Measurements from ENCODE around the gene KCNJ12. TPM values are rescaled to one million over a fixed set of nuclear protein-coding genes. Genes with fewer than 3 reads are reported as not detected.
"Not testable (repeated sequence)": the region's sequence is repeated elsewhere in the genome, so short reads cannot be mapped to it uniquely, and the experiment has no call there.

The KCNJ12 gene
- total RNA-seq, 2 donors from 2014 or later = not detected

GRCh38 chr17:21455761-21456160 lies 79.6 kb downstream of the KCNJ12 start:
- no peak overlapping the region for H3K27ac Mint-ChIP-seq
- H3K9me3 Mint-ChIP-seq = no peaks in the 10 kb centered on the region
- no peaks in the 10 kb centered on the region for H3K36me3 Mint-ChIP-seq
- ATAC-seq (no peak), DNase-seq (ENCODE audit: low spot score in 2 of 2) (no peak)

GRCh38 chr17:21456449-21456848 lies 80.3 kb downstream of the KCNJ12 start:
- not testable (repeated sequence) for ATAC-seq; DNase-seq (ENCODE audit: low spot score in 2 of 2); H3K9me3 Mint-ChIP-seq; H3K27ac Mint-ChIP-seq; H3K36me3 Mint-ChIP-seq

GRCh38 chr17:21457051-21458026 lies 81.2 kb downstream of the KCNJ12 start:
- DNase-seq (ENCODE audit: low spot score in 2 of 2) = peak; percentile 93 to 99
- no peaks in the 10 kb centered on the region for H3K36me3 Mint-ChIP-seq
- no peaks in the 10 kb centered on the region for H3K9me3 Mint-ChIP-seq
- no peak overlapping the region for H3K27ac Mint-ChIP-seq
- peak; percentile 92 to 93 for ATAC-seq

GRCh38 chr17:21458054-21458453 lies 81.9 kb downstream of the KCNJ12 start:
- no peak for ATAC-seq
- H3K27ac Mint-ChIP-seq = no peak overlapping the region
- no peaks in the 10 kb centered on the region for H3K9me3 Mint-ChIP-seq
- DNase-seq (ENCODE audit: low spot score in 2 of 2) = no peak
- no peaks in the 10 kb centered on the region for H3K36me3 Mint-ChIP-seq

GRCh38 chr17:21459536-21459935 lies 83.4 kb downstream of the KCNJ12 start:
- DNase-seq (ENCODE audit: low spot score in 2 of 2) (no peak), ATAC-seq (no peak)
- H3K9me3 Mint-ChIP-seq = no peaks in the 10 kb centered on the region
- no peaks in the 10 kb centered on the region for H3K36me3 Mint-ChIP-seq
- no peak overlapping the region for H3K27ac Mint-ChIP-seq

GRCh38 chr17:21460358-21460757 lies 84.2 kb downstream of the KCNJ12 start:
- H3K9me3 Mint-ChIP-seq = no peaks in the 10 kb centered on the region
- ATAC-seq = no peak
- DNase-seq (ENCODE audit: low spot score in 2 of 2) = no peak
- no peak overlapping the region for H3K27ac Mint-ChIP-seq
- no peaks in the 10 kb centered on the region for H3K36me3 Mint-ChIP-seq

- no peak for ATAC-seq
- Mint-ChIP-seq H3K9me3 (no peaks in the 10 kb centered on the region), H3K27ac (no peak overlapping the region), H3K36me3 (no peaks in the 10 kb centered on the region)
- no peak for DNase-seq (ENCODE audit: low spot score in 2 of 2)
Observed at GRCh38 chr17:21462237-21462636, 86.1 kb downstream of the KCNJ12 start.

- DNase-seq (ENCODE audit: low spot score in 2 of 2) = no peak
- ATAC-seq = peak in 1 of 2 donors; percentile 71
- Mint-ChIP-seq H3K9me3 (no peaks in the 10 kb centered on the region), H3K36me3 (no peaks in the 10 kb centered on the region), H3K27ac (peak overlapping the region in 1 of 2 donors; percentile 75)
Observed at GRCh38 chr17:21463204-21463661, 87.1 kb downstream of the KCNJ12 start.

GRCh38 chr17:21463779-21464407 lies 87.7 kb downstream of the KCNJ12 start:
- no peaks in the 10 kb centered on the region for H3K36me3 Mint-ChIP-seq
- no peaks in the 10 kb centered on the region for H3K9me3 Mint-ChIP-seq
- ATAC-seq = no peak
- H3K27ac Mint-ChIP-seq = peak overlapping the region in 1 of 2 donors; percentile 75
- no peak for DNase-seq (ENCODE audit: low spot score in 2 of 2)

- H3K27ac Mint-ChIP-seq = no peak overlapping the region
- H3K36me3 Mint-ChIP-seq = no peaks in the 10 kb centered on the region
Observed at GRCh38 chr17:21464611-21465021, 88.5 kb downstream of the KCNJ12 start.

GRCh38 chr17:21466550-21466949 lies 90.4 kb downstream of the KCNJ12 start:
- DNase-seq (ENCODE audit: low spot score in 2 of 2) (no peak), ATAC-seq (no peak)
- Mint-ChIP-seq H3K36me3 (no peaks in the 10 kb centered on the region), H3K27ac (no peak overlapping the region), H3K9me3 (no peaks in the 10 kb centered on the region)

More at GRCh38 chr17:21464611-21465021, 88.5 kb downstream of the KCNJ12 start:
- H3K9me3 Mint-ChIP-seq = no peaks in the 10 kb centered on the region
- ATAC-seq (no peak), DNase-seq (ENCODE audit: low spot score in 2 of 2) (no peak)

GRCh38 chr17:21467196-21467595 lies 91.0 kb downstream of the KCNJ12 start:
- DNase-seq (ENCODE audit: low spot score in 2 of 2) = no peak
- Mint-ChIP-seq H3K9me3 (no peaks in the 10 kb centered on the region), H3K36me3 (no peaks in the 10 kb centered on the region), H3K27ac (no peak overlapping the region)
- ATAC-seq = no peak

- H3K36me3 Mint-ChIP-seq = no peaks in the 10 kb centered on the region
- ATAC-seq = no peak
- DNase-seq (ENCODE audit: low spot score in 2 of 2) = no peak
- H3K27ac Mint-ChIP-seq = no peak overlapping the region
- H3K9me3 Mint-ChIP-seq = no peaks in the 10 kb centered on the region
Observed at GRCh38 chr17:21467739-21468490, 91.8 kb downstream of the KCNJ12 start.

Other genes with a start within 250 kb of the KCNJ12 start
- 10 to 100 TPM; 15.8 to 16.5 TPM for gene DHRS7B, start 249.4 kb upstream of the KCNJ12 start, total RNA-seq
- 10 to 100 TPM; 21.9 to 23.6 TPM for gene TMEM11, start 162.2 kb upstream of the KCNJ12 start, total RNA-seq
- gene NATD1, start 122.9 kb upstream of the KCNJ12 start, total RNA-seq = 1 to 10 TPM; 2.6 to 2.9 TPM
- gene MAP2K3, start 91.6 kb upstream of the KCNJ12 start, total RNA-seq = 100 to 1,000 TPM; 101 to 130 TPM

Data from activated naive CD4-positive, alpha-beta T cell treated with anti-CD3 and anti-CD28 coated beads, Interleukin-2, amount 50 U/mL, for 72 hours (primary cell).